Activated naive CD4-positive, alpha-beta T cell treated with anti-CD3 and anti-CD28 coated beads for 36 hours (primary cell): Measurements from ENCODE around the gene ARCN1. TPM values are rescaled to one million over a fixed set of nuclear protein-coding genes. Genes with fewer than 3 reads are reported as not detected.

ENCODE experiments used
- CTCF ChIA-PET: fragments of 350-600 bp; sonication (Branson Sonifier 250); formaldehyde crosslinking; loops from one replicate; lab custom pipeline; 2021; ENCODE audit warnings: antibody characterized with exemption; lab: Charles Lee
- DNase-seq: peaks from one replicate; pipeline ENCODE4 v3.0.0-alpha.2; 2020
- H3K27ac Mint-ChIP-seq: one replicate; pipeline ENCODE4 v1.8.0; 2021; ENCODE audit warnings: mild to moderate bottlenecking, mixed read lengths
- H3K27me3 Mint-ChIP-seq: one replicate; pipeline ENCODE4 v1.8.0; 2021; ENCODE audit warnings: low read depth, mixed read lengths
- H3K36me3 Mint-ChIP-seq: one replicate; pipeline ENCODE4 v1.8.0; 2021; ENCODE audit warnings: low read depth, mixed read lengths
- H3K4me1 Mint-ChIP-seq: one replicate; pipeline ENCODE4 v1.8.0; 2021; ENCODE audit warnings: low read depth, mixed read lengths
- H3K4me3 Mint-ChIP-seq: one replicate; pipeline ENCODE4 v1.8.0; 2021; ENCODE audit warnings: mild to moderate bottlenecking, moderate library complexity, mixed read lengths
- H3K9me3 Mint-ChIP-seq: one replicate; pipeline ENCODE4 v1.8.0; 2021; ENCODE audit warnings: mixed read lengths
- intact Hi-C: fragments of 100-400 bp; cut with micrococcal nuclease; formaldehyde crosslinking; loops from one replicate; pipeline ENCODE4 v1.15.1; 2023
- total RNA-seq, 2 experiments: library from RNA; stranded (reverse); gene quantifications; one replicate each; pipeline ENCODE4 v1.2.3, GENCODE V29; 2021

ARCN1 gene
- total RNA-seq: 100 to 1,000 TPM; 159 to 174 TPM

- peak within 1 kb of the TSS; percentile 91 for H3K4me3 Mint-ChIP-seq
- CTCF ChIA-PET: interaction anchor here (1.5 kb wide), 1 partner anchor 38 kb away, joined by 5 read pairs; no protein-coding TSS in a partner anchor
- DNase-seq: peak; percentile 84
- H3K4me1 Mint-ChIP-seq: peaks cover 54% of the 10 kb centered on the region
- H3K36me3 Mint-ChIP-seq: peaks cover 17% of the 10 kb centered on the region
- no peaks in the 10 kb centered on the region for H3K27me3 Mint-ChIP-seq
- intact Hi-C loops: loop anchor here (1.0 to 5.0 kb wide), 5 partner anchors 172 to 458 kb away; partner anchors contain the start of genes ATP5MG, RPS25, SLC37A4 and TRAPPC4
- no peaks in the 10 kb centered on the region for H3K9me3 Mint-ChIP-seq
- H3K27ac Mint-ChIP-seq: peak within 1 kb of the TSS; percentile 94
Observed at GRCh38 chr11:118572061-118572980, at the start of gene ARCN1. ARCN1 (plus strand) TSS chr11:118572409; CDS start chr11:118572548, 139 bp downstream.

GRCh38 chr11:118522571-118523072, 49.6 kb upstream of the ARCN1 start:
- Mint-ChIP-seq H3K36me3 (peaks cover 14% of the 10 kb centered on the region), H3K4me1 (peaks cover 6% of the 10 kb centered on the region), H3K9me3 (no peaks in the 10 kb centered on the region), H3K4me3 (no peak overlapping the region), H3K27me3 (no peaks in the 10 kb centered on the region), H3K27ac (no peak overlapping the region)
- DNase-seq: no peak
- intact Hi-C loops: no loop called here
- CTCF ChIA-PET: no interaction called here

GRCh38 chr11:118524356-118524755, 47.9 kb upstream of the ARCN1 start:
- peaks cover 14% of the 10 kb centered on the region for H3K36me3 Mint-ChIP-seq
- H3K9me3 Mint-ChIP-seq: no peaks in the 10 kb centered on the region
- H3K4me1 Mint-ChIP-seq: peaks cover 16% of the 10 kb centered on the region
- intact Hi-C loops: no loop called here
- CTCF ChIA-PET: interaction anchor here (0.7 to 0.9 kb wide), 2 partner anchors 18 to 84 kb away, joined by 3 to 4 read pairs; no protein-coding TSS in a partner anchor
- H3K27ac Mint-ChIP-seq: no peak overlapping the region
- no peaks in the 10 kb centered on the region for H3K27me3 Mint-ChIP-seq
- H3K4me3 Mint-ChIP-seq: no peak overlapping the region
- DNase-seq: no peak

- no peak overlapping the region for H3K27ac Mint-ChIP-seq
- CTCF ChIA-PET: interaction anchor here (0.7 to 0.9 kb wide), 3 partner anchors 19 to 88 kb away, joined by 3 to 4 read pairs (median 3); no protein-coding TSS in a partner anchor
- intact Hi-C loops: no loop called here
- no peak overlapping the region for H3K4me3 Mint-ChIP-seq
- H3K9me3 Mint-ChIP-seq: no peaks in the 10 kb centered on the region
- H3K4me1 Mint-ChIP-seq: peaks cover 21% of the 10 kb centered on the region
- DNase-seq: no peak
- peaks cover 14% of the 10 kb centered on the region for H3K36me3 Mint-ChIP-seq
- H3K27me3 Mint-ChIP-seq: no peaks in the 10 kb centered on the region
Observed at GRCh38 chr11:118524757-118525470, 47.3 kb upstream of the ARCN1 start.

GRCh38 chr11:118526688-118527087, 45.5 kb upstream of the ARCN1 start:
- H3K4me1 Mint-ChIP-seq: peaks cover 29% of the 10 kb centered on the region
- H3K4me3 Mint-ChIP-seq: no peak overlapping the region
- H3K36me3 Mint-ChIP-seq: peaks cover 6% of the 10 kb centered on the region
- intact Hi-C loops: no loop called here
- DNase-seq: no peak
- no peaks in the 10 kb centered on the region for H3K9me3 Mint-ChIP-seq
- no peak overlapping the region for H3K27ac Mint-ChIP-seq
- no peaks in the 10 kb centered on the region for H3K27me3 Mint-ChIP-seq
- CTCF ChIA-PET: interaction anchor here (0.5 to 0.7 kb wide), 2 partner anchors 13 to 25 kb away, joined by 3 to 4 read pairs; no protein-coding TSS in a partner anchor

- H3K9me3 Mint-ChIP-seq: no peaks in the 10 kb centered on the region
- no peak within 1 kb of the TSS for H3K27ac Mint-ChIP-seq
- DNase-seq: no peak
- peaks cover 5% of the 10 kb centered on the region for H3K36me3 Mint-ChIP-seq
- no peak within 1 kb of the TSS for H3K4me3 Mint-ChIP-seq
- intact Hi-C loops: no loop called here
- peaks cover 33% of the 10 kb centered on the region for H3K4me1 Mint-ChIP-seq
- no peaks in the 10 kb centered on the region for H3K27me3 Mint-ChIP-seq
- CTCF ChIA-PET: interaction anchor here (0.5 to 0.7 kb wide), 2 partner anchors 13 to 26 kb away, joined by 3 to 4 read pairs; no protein-coding TSS in a partner anchor
Observed at GRCh38 chr11:118527109-118527508, 45.1 kb upstream of the ARCN1 start, which contains the start of gene TTC36. TTC36 (plus strand) TSS chr11:118527474; CDS start chr11:118527495, 21 bp downstream.

- no peak for DNase-seq
- H3K4me3 Mint-ChIP-seq: no peak overlapping the region
- H3K4me1 Mint-ChIP-seq: peaks cover 33% of the 10 kb centered on the region
- H3K9me3 Mint-ChIP-seq: no peaks in the 10 kb centered on the region
- H3K27ac Mint-ChIP-seq: no peak overlapping the region
- H3K36me3 Mint-ChIP-seq: peaks cover 5% of the 10 kb centered on the region
- intact Hi-C loops: no loop called here
- H3K27me3 Mint-ChIP-seq: no peaks in the 10 kb centered on the region
- CTCF ChIA-PET: no interaction called here
Observed at GRCh38 chr11:118528511-118528910, 43.7 kb upstream of the ARCN1 start.

GRCh38 chr11:118529584-118530175, 42.5 kb upstream of the ARCN1 start:
- CTCF ChIA-PET: no interaction called here
- H3K4me3 Mint-ChIP-seq: peak overlapping the region; percentile 70
- intact Hi-C loops: loop anchor here (1.0 to 2.0 kb wide), 2 partner anchors 37 to 489 kb away; partner anchors contain the start of genes RPS25 and TRAPPC4
- no peaks in the 10 kb centered on the region for H3K9me3 Mint-ChIP-seq
- H3K4me1 Mint-ChIP-seq: peaks cover 30% of the 10 kb centered on the region
- no peaks in the 10 kb centered on the region for H3K27me3 Mint-ChIP-seq
- no peaks in the 10 kb centered on the region for H3K36me3 Mint-ChIP-seq
- DNase-seq: no peak
- no peak overlapping the region for H3K27ac Mint-ChIP-seq

- Mint-ChIP-seq H3K27ac (no peak overlapping the region), H3K36me3 (no peaks in the 10 kb centered on the region), H3K9me3 (no peaks in the 10 kb centered on the region), H3K4me1 (peaks cover 30% of the 10 kb centered on the region), H3K4me3 (peak overlapping the region; percentile 70), H3K27me3 (no peaks in the 10 kb centered on the region)
- no peak for DNase-seq
- intact Hi-C loops: loop anchor here (1.0 to 2.0 kb wide), 2 partner anchors 36 to 489 kb away; partner anchors contain the start of genes RPS25 and TRAPPC4
- CTCF ChIA-PET: no interaction called here
Observed at GRCh38 chr11:118530180-118530682, 42.0 kb upstream of the ARCN1 start.

- no peaks in the 10 kb centered on the region for H3K36me3 Mint-ChIP-seq
- H3K9me3 Mint-ChIP-seq: no peaks in the 10 kb centered on the region
- intact Hi-C loops: loop anchor here (1.0 to 2.0 kb wide), 3 partner anchors 35 to 488 kb away; partner anchors contain the start of genes ATP5MG, RPS25 and TRAPPC4
- no peaks in the 10 kb centered on the region for H3K27me3 Mint-ChIP-seq
- peak; percentile 75 for DNase-seq
- peaks cover 30% of the 10 kb centered on the region for H3K4me1 Mint-ChIP-seq
- H3K4me3 Mint-ChIP-seq: peak within 1 kb of the TSS; percentile 95
- H3K27ac Mint-ChIP-seq: no peak within 1 kb of the TSS
- CTCF ChIA-PET: no interaction called here
Observed at GRCh38 chr11:118530683-118531596, 41.3 kb upstream of the ARCN1 start, which contains the start of gene TMEM25. TMEM25 (plus strand) TSS chr11:118531192; CDS start chr11:118531802, 610 bp downstream.
